ENCODE results near the gene CRISPLD2.

- TF ChIP-seq EZH2 (IDR thresholded peaks at IDR 0.05; ENCODE audit: borderline replicate concordance, insufficient read depth, low read length, poor library complexity, severe bottlenecking) (no peak), CTCF (IDR thresholded peaks at IDR 0.05; ENCODE audit: poor library complexity, severe bottlenecking) (no peak)
These were observed 73.7 kb downstream of the CRISPLD2 start for GRCh38 chr16:84893467-84893848.
